Thyroid gland (tissue), 4 donors: ENCODE measurements around the gene TRMU. TPM values are rescaled to one million over a fixed set of nuclear protein-coding genes. Genes with fewer than 3 reads are reported as not detected.

Source experiments
- DNase-seq, 2 donors: peaks; one replicate each; pipeline ENCODE4 v3.0.0-alpha.2; 2019
- H3K27ac ChIP-seq, 3 donors: fragments of 200-600 bp; sonication (generic); 1 replicate in 2 of 3; 2 replicates in 1 of 3; pipeline ENCODE4 v1.5.1; 2016 to 2019; ENCODE audit warnings: mild to moderate bottlenecking in 1 of 3, moderate library complexity in 1 of 3
- H3K27me3 ChIP-seq: fragments of 200-600 bp; sonication (generic); one replicate; pipeline ENCODE4 v1.5.1; 2019
- H3K36me3 ChIP-seq, 2 donors: fragments of 200-600 bp; sonication (generic); one replicate each; pipeline ENCODE4 v1.5.1; 2016 to 2019
- H3K4me1 ChIP-seq, 2 donors: fragments of 200-600 bp; sonication (generic); one replicate each; pipeline ENCODE4 v1.5.1; 2017 to 2019
- H3K4me3 ChIP-seq, 3 donors: fragments of 200-600 bp; sonication (generic); replicated peaks in 1 of 3; 1 replicate in 2 of 3; 2 replicates in 1 of 3; pipeline ENCODE4 v1.5.1; 2016; ENCODE audit warnings: mild to moderate bottlenecking in 1 of 3
- H3K9me3 ChIP-seq: fragments of 200-600 bp; sonication (generic); one replicate; pipeline ENCODE4 v1.5.1; 2017
- POLR2A ChIP-seq, 2 donors: fragments of 450-650 bp; IDR thresholded peaks; one replicate each; pipeline ENCODE4 v1.6.1; 2017; ENCODE audit warnings: antibody characterized with exemption in 2 of 2, mild to moderate bottlenecking in 2 of 2, moderate library complexity in 1 of 2
- WGBS, 2 donors: methylation state at CpG; one replicate each; pipeline ENCODE4 v1.1.5; 2017; 5-methylcytosine and 5-hydroxymethylcytosine counted together
- intact Hi-C: fragments of 100-400 bp; cut with DNase I; formaldehyde crosslinking; loops from one replicate; pipeline ENCODE4 v1.15.1; 2023
- total RNA-seq, 4 donors: library from RNA; depleted of rRNA; stranded (reverse); fragments of >200 nt; gene quantifications; one replicate each; pipeline ENCODE4 v1.2.3, GENCODE V29; 2016
- TF ChIP-seq, protein P1 (sequence below), 6 experiments: fragments of 200-600 bp in 3 of 6; fragments of 450-650 bp in 3 of 6; sonication (generic) in 3 of 6; IDR thresholded peaks; one replicate each; pipeline ENCODE4 v1.5.1; 2016 to 2019; ENCODE audit warnings: antibody characterized with exemption in 6 of 6, mild to moderate bottlenecking in 2 of 6, inconsistent platforms in 1 of 6, moderate library complexity in 1 of 6

TRMU gene
- total RNA-seq, 4 donors from 2014 or later: 30.7 to 113 (median 49.0) TPM

DNA sequence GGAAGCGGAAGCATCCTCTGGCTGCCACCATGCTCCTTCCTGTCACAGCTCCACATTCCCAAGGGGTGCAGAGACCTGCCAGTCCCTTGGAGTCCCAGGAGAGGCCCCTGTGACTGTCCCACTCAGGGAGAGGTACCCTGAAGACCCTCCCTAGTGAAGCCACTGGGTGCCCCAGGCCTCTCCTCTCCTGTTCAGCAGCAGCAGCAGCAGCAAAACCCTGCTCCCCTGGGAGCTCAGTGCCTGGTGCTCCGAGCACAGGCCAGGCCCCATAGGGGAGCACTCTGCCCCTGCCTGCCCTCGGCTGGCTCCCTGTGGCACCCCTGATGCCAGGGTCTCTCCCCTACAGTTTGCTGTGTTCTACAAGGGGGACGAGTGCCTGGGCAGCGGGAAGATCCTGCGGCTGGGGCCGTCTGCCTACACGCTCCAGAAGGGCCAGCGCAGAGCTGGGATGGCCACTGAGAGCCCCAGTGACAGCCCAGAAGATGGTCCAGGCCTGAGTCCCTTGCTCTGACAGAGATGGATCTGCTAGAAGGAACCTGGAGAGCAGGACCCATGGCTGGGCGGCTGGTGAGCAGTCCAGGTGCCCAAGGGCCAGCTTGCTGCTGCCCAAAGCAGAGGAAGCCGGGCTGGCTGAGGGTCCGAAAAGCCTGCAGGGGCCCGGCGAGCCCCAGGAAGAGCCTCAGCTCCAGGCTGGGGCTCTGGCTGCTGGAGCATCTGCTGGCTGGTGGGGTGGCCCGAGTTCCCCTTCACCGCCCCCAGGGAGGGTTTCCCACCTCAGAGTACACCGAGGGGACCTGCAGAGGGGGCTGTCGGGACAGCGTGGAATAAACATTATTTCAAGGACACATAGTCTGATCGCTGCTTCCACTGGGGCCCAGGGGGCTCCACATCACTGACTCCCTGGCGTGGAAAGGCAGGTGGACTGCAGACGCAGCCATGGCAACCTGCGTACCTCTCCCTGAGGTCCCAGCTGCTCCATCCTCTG, 21.3 kb downstream of the TRMU start:
- TF ChIP-seq, protein P1, sequence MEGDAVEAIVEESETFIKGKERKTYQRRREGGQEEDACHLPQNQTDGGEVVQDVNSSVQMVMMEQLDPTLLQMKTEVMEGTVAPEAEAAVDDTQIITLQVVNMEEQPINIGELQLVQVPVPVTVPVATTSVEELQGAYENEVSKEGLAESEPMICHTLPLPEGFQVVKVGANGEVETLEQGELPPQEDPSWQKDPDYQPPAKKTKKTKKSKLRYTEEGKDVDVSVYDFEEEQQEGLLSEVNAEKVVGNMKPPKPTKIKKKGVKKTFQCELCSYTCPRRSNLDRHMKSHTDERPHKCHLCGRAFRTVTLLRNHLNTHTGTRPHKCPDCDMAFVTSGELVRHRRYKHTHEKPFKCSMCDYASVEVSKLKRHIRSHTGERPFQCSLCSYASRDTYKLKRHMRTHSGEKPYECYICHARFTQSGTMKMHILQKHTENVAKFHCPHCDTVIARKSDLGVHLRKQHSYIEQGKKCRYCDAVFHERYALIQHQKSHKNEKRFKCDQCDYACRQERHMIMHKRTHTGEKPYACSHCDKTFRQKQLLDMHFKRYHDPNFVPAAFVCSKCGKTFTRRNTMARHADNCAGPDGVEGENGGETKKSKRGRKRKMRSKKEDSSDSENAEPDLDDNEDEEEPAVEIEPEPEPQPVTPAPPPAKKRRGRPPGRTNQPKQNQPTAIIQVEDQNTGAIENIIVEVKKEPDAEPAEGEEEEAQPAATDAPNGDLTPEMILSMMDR (IDR thresholded peaks at IDR 0.05): no peak
- no peak for TF ChIP-seq POLR2A (IDR thresholded peaks at IDR 0.05)
- WGBS, 2 donors: 85 to 89% methylated on average over 9 to 12 of the region's 23 CpGs
- H3K4me1 ChIP-seq: peaks cover 0 to 7% of the 10 kb centered on the region in 2 donors
- intact Hi-C loops: no loop called here
- no peaks in the 10 kb centered on the region for H3K27me3 ChIP-seq
- H3K9me3 ChIP-seq: no peaks in the 10 kb centered on the region
- DNase-seq: no peak
- no peak overlapping the region for H3K27ac ChIP-seq
- no peak overlapping the region for H3K4me3 ChIP-seq
- H3K36me3 ChIP-seq: peaks cover 32 to 41% of the 10 kb centered on the region in 2 donors

DNA sequence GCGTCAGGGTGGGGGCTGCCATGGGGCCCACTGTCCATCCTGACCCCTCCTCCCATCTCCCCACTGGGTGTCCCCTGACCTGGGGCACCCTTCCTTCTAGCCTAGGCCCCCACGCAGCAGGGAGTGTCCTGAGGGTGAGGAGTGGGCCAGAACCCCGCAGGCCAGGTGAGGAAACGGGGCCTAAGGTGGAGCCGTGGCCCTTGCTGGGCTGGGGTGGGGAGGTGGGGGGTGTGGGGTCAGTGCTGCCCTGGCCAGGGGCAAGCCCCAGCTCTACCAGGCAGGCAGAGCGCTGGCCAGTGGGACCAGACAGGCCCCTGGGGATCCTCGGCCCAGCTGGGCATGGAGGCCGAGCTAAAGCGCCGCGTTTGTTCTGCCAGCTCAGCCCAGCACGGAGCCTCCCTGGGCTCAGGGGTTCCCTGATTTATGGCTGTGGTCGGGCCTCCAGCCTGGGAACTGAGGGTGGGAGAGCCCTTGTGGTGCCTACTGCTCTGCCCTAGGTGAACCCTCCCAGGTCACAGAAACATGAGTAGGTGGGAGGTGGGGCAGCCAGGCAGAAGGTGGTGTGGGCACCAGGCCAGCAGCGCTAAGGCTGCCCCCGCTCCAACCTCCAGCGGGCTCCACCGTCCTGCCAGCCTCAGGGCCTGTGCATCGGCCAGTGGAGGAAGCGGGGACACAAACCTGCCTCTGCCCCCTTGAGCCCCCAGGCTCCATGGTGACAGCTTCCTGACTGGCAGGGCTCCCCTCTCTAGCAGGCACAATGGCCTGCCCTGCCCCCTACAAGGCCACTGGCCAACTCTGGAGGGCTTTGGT, 22.4 kb downstream of the TRMU start:
- peak; percentile 40 to 44 for DNase-seq
- H3K27me3 ChIP-seq: no peaks in the 10 kb centered on the region
- WGBS, 2 donors: 83 to 90% methylated on average over 10 to 12 of the region's 19 CpGs
- H3K36me3 ChIP-seq: peaks cover 24 to 29% of the 10 kb centered on the region in 2 donors
- no peak overlapping the region for H3K4me3 ChIP-seq
- TF ChIP-seq, protein P1 (IDR thresholded peaks at IDR 0.05): no peak
- TF ChIP-seq POLR2A (IDR thresholded peaks at IDR 0.05): no peak
- intact Hi-C loops: no loop called here
- H3K4me1 ChIP-seq: peaks cover 0 to 7% of the 10 kb centered on the region in 2 donors
- H3K9me3 ChIP-seq: no peaks in the 10 kb centered on the region
- no peak overlapping the region for H3K27ac ChIP-seq

DNA sequence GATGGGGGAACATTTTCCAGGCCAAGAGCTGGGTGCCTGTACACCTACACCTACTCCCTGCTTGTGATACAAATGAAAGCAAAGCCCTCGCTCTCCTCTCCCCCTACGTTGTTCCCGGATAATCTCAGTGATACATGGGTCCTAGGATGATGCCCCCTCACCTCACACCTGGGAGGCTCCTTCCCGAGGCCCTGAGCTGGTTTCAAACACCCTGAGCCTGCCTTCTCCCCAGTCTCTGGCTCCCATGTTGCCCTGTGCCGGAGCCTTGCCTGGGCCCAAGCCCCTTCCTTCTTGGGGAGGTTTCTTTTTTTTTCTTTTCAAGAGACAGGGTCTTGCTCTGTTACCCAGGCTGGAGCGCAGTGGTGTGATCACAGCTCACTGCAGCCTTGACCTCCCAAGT, 23.3 kb downstream of the TRMU start:
- Histone ChIP-seq H3K36me3 (peaks cover 21 to 26% of the 10 kb centered on the region in 2 donors), H3K9me3 (no peaks in the 10 kb centered on the region), H3K4me3 (no peak overlapping the region), H3K27me3 (no peaks in the 10 kb centered on the region), H3K4me1 (peaks cover 0 to 7% of the 10 kb centered on the region in 2 donors), H3K27ac (no peak overlapping the region)
- DNase-seq: no peak
- WGBS, 2 donors: 95 to 96% methylated on average over 6 of the region's 6 CpGs
- TF ChIP-seq, protein P1 (IDR thresholded peaks at IDR 0.05): no peak
- no peak for TF ChIP-seq POLR2A (IDR thresholded peaks at IDR 0.05)
- intact Hi-C loops: no loop called here

DNA sequence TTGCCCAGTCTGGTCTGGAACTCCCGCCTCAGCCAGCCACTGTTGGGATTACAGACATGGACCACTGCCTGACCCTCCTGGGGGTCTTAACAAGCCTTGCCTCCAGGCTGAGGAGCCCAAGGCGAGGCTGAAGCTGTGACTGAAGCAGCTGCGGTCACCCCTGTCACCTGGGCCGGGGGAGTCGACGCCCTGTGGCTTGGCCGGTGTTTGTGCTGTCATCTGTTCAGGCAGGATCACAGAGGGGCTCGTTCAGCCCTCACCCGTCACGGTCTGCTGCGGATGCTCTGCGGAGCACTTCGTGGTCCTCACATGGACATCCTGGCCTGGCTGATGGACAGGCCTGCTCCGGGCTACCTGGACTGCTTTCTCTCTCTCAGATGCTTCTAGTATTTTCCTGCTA, 23.8 kb downstream of the TRMU start:
- WGBS, 2 donors: 88% methylated on average over 13 of the region's 14 CpGs
- DNase-seq: no peak
- H3K36me3 ChIP-seq: peaks cover 15 to 26% of the 10 kb centered on the region in 2 donors

More for the DNA sequence above, 23.8 kb downstream of the TRMU start:
- TF ChIP-seq, protein P1 (IDR thresholded peaks at IDR 0.05): no peak
- TF ChIP-seq POLR2A (IDR thresholded peaks at IDR 0.05): no peak
- intact Hi-C loops: no loop called here
- Histone ChIP-seq H3K9me3 (no peaks in the 10 kb centered on the region), H3K27ac (no peak overlapping the region), H3K4me3 (no peak overlapping the region), H3K4me1 (peaks cover 0 to 7% of the 10 kb centered on the region in 2 donors), H3K27me3 (no peaks in the 10 kb centered on the region)
